K562 (cell line): ENCODE measurements around the gene NR1H2. TPM values are rescaled to one million over a fixed set of nuclear protein-coding genes. Genes with fewer than 3 reads are reported as not detected.

Source experiments
- BCOR ChIP-seq: fragments of 450-650 bp; IDR thresholded peaks from 2 replicates; pipeline ENCODE4 v1.6.1; 2016
- CAMTA2 ChIP-seq: fragments of 250-450 bp; sonication (Bioruptor Pico); conservative IDR thresholded peaks from 2 replicates; pipeline ENCODE4 v1.5.1; 2022
- CHCHD3 ChIP-seq: fragments of 250-450 bp; sonication (Bioruptor Pico); IDR thresholded peaks from 2 replicates; pipeline ENCODE4 v2.1.2; 2022; ENCODE audit warnings: mild to moderate bottlenecking
- EHMT2 ChIP-seq: fragments of 450-650 bp; IDR thresholded peaks from 2 replicates; pipeline ENCODE4 v1.6.1; 2018; ENCODE audit warnings: antibody characterized with exemption
- ESRRA ChIP-seq: fragments of 450-650 bp; IDR thresholded peaks from 2 replicates; pipeline ENCODE4 v1.6.1; 2014; ENCODE audit warnings: low read depth, mild to moderate bottlenecking, moderate library complexity, borderline replicate concordance
- FIP1L1 ChIP-seq: fragments of 200-400 bp; formaldehyde crosslinking; IDR thresholded peaks from 2 replicates; pipeline ENCODE4 v1.6.1; 2018; ENCODE audit warnings: mild to moderate bottlenecking, low read depth, low read length; ENCODE audit not compliant: poor library complexity, severe bottlenecking
- ILF3 ChIP-seq: fragments of 450-650 bp; IDR thresholded peaks from 2 replicates; pipeline ENCODE4 v1.6.1; 2018; ENCODE audit warnings: antibody characterized with exemption, mild to moderate bottlenecking, moderate library complexity, borderline replicate concordance
- LCOR ChIP-seq: sonication (generic); formaldehyde crosslinking; IDR thresholded peaks from 2 replicates; pipeline ENCODE4 v1.8.0; 2022; ENCODE audit warnings: mild to moderate bottlenecking, missing genetic modification reagents
- MITF ChIP-seq: IDR thresholded peaks from 2 replicates; pipeline ENCODE4 v1.6.1; 2014; ENCODE audit warnings: antibody characterized with exemption
- MLLT1 ChIP-seq, 2 experiments: fragments of 450-650 bp; IDR thresholded peaks; 2 replicates each; pipeline ENCODE4 v1.6.1; 2016
- NCOR1 ChIP-seq: fragments of 450-650 bp; IDR thresholded peaks from 2 replicates; pipeline ENCODE4 v1.6.1; 2016; ENCODE audit warnings: mild to moderate bottlenecking, moderate library complexity
- NFRKB ChIP-seq: fragments of 450-650 bp; IDR thresholded peaks from 2 replicates; pipeline ENCODE4 v1.6.1; 2016; ENCODE audit warnings: low read depth
- RFX7 ChIP-seq: fragments of 250-450 bp; sonication (Bioruptor Pico); IDR thresholded peaks from 2 replicates; pipeline ENCODE4 v1.5.1; 2021; ENCODE audit warnings: mild to moderate bottlenecking
- SNIP1 ChIP-seq: fragments of 450-650 bp; IDR thresholded peaks from 2 replicates; pipeline ENCODE4 v1.7.1; 2017; ENCODE audit warnings: low read depth, mild to moderate bottlenecking
- SRSF7 ChIP-seq: fragments of 200-400 bp; formaldehyde crosslinking; optimal IDR thresholded peaks from 2 replicates; pipeline ENCODE3; 2017; ENCODE audit warnings: mild to moderate bottlenecking, low read depth, low read length
- ZC3H11A ChIP-seq: IDR thresholded peaks from 2 replicates; pipeline ENCODE4 v1.6.1; 2012; ENCODE audit warnings: low read depth, low read length, improper control_type of control experiment
- ZNF384 ChIP-seq: IDR thresholded peaks from 2 replicates; pipeline ENCODE4 v1.6.1; 2012; ENCODE audit warnings: low read depth, low read length, improper control_type of control experiment
- ZNF76 ChIP-seq: fragments of 250-450 bp; sonication (Bioruptor Pico); IDR thresholded peaks from 2 replicates; pipeline ENCODE4 v1.4.0; 2020; ENCODE audit warnings: mild to moderate bottlenecking, moderate library complexity, borderline replicate concordance
- polyA plus RNA-seq, 8 experiments: library from polyadenylated mRNA; depleted of rRNA in 4 of 8; stranded (reverse) in 5 of 8; unstranded in 3 of 8; fragments of >200 nt; fragmentation: Nextera tagmentation in 2 of 8; fragmentation: Illumina TruSeq in 1 of 8; extraction: Ambion mirVana in 2 of 8; extraction: Trizol in 1 of 8; gene quantifications; 2 replicates each; pipeline versions ENCODE4 v1.2.1 to v1.2.3, GENCODE V29; 2011 to 2014; ENCODE audit warnings: inconsistent platforms in 1 of 8, missing spikeins in 1 of 8
- total RNA-seq, 7 experiments: library from RNA; depleted of rRNA in 6 of 7; stranded (reverse); fragments of >200 nt in 6 of 7; fragmentation: Illumina TruSeq in 2 of 7; extraction: Trizol in 2 of 7; gene quantifications; 2 replicates each; pipeline versions ENCODE4 v1.2.1 to v1.2.3, GENCODE V29; 2011 to 2021; ENCODE audit warnings: low replicate concordance in 1 of 7
- TF ChIP-seq, protein P1 (sequence below): sonication (generic); formaldehyde crosslinking; IDR thresholded peaks from 2 replicates; pipeline ENCODE4 v1.8.0; 2022; ENCODE audit warnings: missing genetic modification reagents, mild to moderate bottlenecking, borderline replicate concordance
- TF ChIP-seq, protein P2 (sequence below): sonication (generic); formaldehyde crosslinking; IDR thresholded peaks from 2 replicates; pipeline ENCODE4 v1.5.0; 2020; ENCODE audit warnings: missing genetic modification reagents
- TF ChIP-seq, protein P3 (sequence below): fragments of 250-450 bp; sonication (Bioruptor Pico); IDR thresholded peaks from 2 replicates; pipeline ENCODE4 v1.4.0; 2020; ENCODE audit warnings: mild to moderate bottlenecking, moderate library complexity

The NR1H2 gene
- total and polyA plus RNA-seq, 9 of the 15 experiments (the other 6 are each of a cell fraction or from before 2014, with no cell fraction given) = 0.11 to 73.8 (median 24.0) TPM

DNA sequence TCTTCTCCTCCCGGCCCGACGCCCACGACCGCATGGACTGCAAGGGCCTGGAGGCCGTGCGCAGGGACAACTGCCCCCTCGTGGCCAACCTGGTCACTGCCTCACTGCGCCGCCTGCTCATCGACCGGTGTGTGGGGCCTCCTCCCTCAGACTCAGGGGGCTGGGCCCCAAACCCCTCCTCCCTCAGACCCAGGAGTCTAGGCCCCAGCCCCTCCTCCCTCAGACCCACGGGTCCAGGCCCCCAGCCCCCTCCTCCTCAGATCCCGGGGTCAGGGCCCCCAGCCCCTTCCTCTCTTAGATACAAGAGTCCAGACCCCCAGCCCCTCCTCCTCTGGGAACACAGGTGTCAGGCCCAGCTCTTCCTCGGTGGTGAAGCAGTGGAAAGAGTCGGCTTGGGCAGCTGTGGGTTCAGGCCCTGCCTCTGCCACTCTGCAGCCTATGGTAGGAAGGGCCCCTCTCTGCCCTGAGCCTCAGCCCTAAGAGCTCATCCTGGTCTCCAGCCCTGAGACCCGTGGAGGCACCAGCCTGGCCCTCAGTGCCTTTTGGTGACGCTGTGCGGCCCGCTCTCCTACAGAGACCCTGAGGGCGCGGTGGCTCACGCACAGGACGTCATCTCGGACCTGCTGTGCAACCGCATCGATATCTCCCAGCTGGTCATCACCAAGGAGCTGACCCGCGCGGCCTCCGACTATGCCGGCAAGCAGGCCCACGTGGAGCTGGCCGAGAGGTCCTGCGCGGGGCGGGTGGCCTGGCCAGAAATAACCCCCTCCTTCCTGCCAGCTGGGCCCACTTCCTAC, 38.8 kb downstream of the NR1H2 start (continued):
- TF ChIP-seq SNIP1 (no peak), EHMT2 (no peak), FIP1L1 (no peak), SRSF7 (no peak), ZNF76 (CRISPR knock-in tag) (no peak), MLLT1 (IDR thresholded peaks at IDR 0.05) (0 out of 4 replicates have a peak, but pooled peaks of 1 of the 2 experiments have one; percentile 58), ESRRA (peak; percentile 61; the same call in 1 of the 2 replicates), ILF3 (no peak), BCOR (peak; percentile 28; the same call in 1 of the 2 replicates), ZNF384 (peak; percentile 26; the same call in 1 of the 2 replicates), RFX7 (no peak), MITF (no peak), NFRKB (no peak), ZC3H11A (no peak), CAMTA2 (CRISPR knock-in tag) (no peak), NCOR1 (no peak; the same call in 1 of the 2 replicates), LCOR (CRISPR knock-in tag) (no peak; the same call in 1 of the 2 replicates), CHCHD3 (CRISPR knock-in tag) (no peak)
- TF ChIP-seq, protein P1, sequence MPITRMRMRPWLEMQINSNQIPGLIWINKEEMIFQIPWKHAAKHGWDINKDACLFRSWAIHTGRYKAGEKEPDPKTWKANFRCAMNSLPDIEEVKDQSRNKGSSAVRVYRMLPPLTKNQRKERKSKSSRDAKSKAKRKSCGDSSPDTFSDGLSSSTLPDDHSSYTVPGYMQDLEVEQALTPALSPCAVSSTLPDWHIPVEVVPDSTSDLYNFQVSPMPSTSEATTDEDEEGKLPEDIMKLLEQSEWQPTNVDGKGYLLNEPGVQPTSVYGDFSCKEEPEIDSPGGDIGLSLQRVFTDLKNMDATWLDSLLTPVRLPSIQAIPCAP = no peak
- TF ChIP-seq, protein P2, sequence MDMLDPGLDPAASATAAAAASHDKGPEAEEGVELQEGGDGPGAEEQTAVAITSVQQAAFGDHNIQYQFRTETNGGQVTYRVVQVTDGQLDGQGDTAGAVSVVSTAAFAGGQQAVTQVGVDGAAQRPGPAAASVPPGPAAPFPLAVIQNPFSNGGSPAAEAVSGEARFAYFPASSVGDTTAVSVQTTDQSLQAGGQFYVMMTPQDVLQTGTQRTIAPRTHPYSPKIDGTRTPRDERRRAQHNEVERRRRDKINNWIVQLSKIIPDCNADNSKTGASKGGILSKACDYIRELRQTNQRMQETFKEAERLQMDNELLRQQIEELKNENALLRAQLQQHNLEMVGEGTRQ = no peak
- TF ChIP-seq, protein P3, sequence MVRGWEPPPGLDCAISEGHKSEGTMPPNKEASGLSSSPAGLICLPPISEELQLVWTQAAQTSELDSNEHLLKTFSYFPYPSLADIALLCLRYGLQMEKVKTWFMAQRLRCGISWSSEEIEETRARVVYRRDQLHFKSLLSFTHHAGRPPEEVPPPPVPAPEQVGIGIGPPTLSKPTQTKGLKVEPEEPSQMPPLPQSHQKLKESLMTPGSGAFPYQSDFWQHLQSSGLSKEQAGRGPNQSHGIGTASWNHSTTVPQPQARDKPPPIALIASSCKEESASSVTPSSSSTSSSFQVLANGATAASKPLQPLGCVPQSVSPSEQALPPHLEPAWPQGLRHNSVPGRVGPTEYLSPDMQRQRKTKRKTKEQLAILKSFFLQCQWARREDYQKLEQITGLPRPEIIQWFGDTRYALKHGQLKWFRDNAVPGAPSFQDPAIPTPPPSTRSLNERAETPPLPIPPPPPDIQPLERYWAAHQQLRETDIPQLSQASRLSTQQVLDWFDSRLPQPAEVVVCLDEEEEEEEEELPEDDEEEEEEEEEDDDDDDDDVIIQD (CRISPR knock-in tag) = no peak
